Caco-2 (cell line): ENCODE measurements around the gene DAB1. TPM values are rescaled to one million over a fixed set of nuclear protein-coding genes. Genes with fewer than 3 reads are reported as not detected.

Experiments used
- BruUV-seq: library from RNA; stranded (reverse); fragments of 400-500 nt; replicated peaks from 2 replicates; lab custom pipeline; 2021; lab: Mats Ljungman, UMichigan
- CTCF ChIA-PET: fragments of 300-600 bp; sonication (Branson Sonifier 250); formaldehyde crosslinking; loops from one replicate; lab custom pipeline; 2022; ENCODE audit warnings: antibody characterized with exemption; lab: Charles Lee
- POLR2A ChIA-PET: fragments of 300-600 bp; sonication (Branson Sonifier 250); formaldehyde crosslinking; loops from one replicate; lab custom pipeline; 2022; ENCODE audit warnings: antibody characterized with exemption; lab: Charles Lee
- DNase-seq, 2 experiments: peaks; one replicate each; pipeline versions ENCODE4 v3.0.0 to v3.0.0-alpha.2; 2020 to 2022
- H3K27me3 ChIP-seq: replicated peaks from 2 replicates; pipeline ENCODE4 v1.6.0; 2011; ENCODE audit warnings: low read length; ENCODE audit not compliant: control insufficient read depth, insufficient read depth
- H3K36me3 ChIP-seq: 2 replicates; pipeline ENCODE4 v1.5.1; 2011; ENCODE audit warnings: low read length; ENCODE audit not compliant: control insufficient read depth, insufficient read depth
- H3K4me1 ChIP-seq: fragments of 250-450 bp; sonication (Bioruptor Pico); 2 replicates; pipeline ENCODE4 v1.5.1; 2020; ENCODE audit warnings: mild to moderate bottlenecking
- H3K4me3 ChIP-seq: 2 replicates; pipeline ENCODE4 v1.5.1; 2011; ENCODE audit warnings: low read depth, mild to moderate bottlenecking, control low read depth, low read length
- H3K9me3 ChIP-seq: fragments of 250-450 bp; sonication (Bioruptor Pico); 2 replicates; pipeline ENCODE4 v1.5.1; 2020; ENCODE audit warnings: mild to moderate bottlenecking, moderate library complexity
- H3K27ac Mint-ChIP-seq: one replicate; pipeline ENCODE4 v1.8.0; 2022; ENCODE audit warnings: mixed read lengths; ENCODE audit not compliant: unreplicated experiment
- H3K27me3 Mint-ChIP-seq: one replicate; pipeline ENCODE4 v1.8.0; 2022; ENCODE audit warnings: mixed read lengths; ENCODE audit not compliant: insufficient read depth, unreplicated experiment
- H3K36me3 Mint-ChIP-seq: one replicate; pipeline ENCODE4 v1.8.0; 2022; ENCODE audit warnings: mild to moderate bottlenecking, mixed read lengths; ENCODE audit not compliant: insufficient read depth, unreplicated experiment
- H3K4me1 Mint-ChIP-seq: one replicate; pipeline ENCODE4 v1.8.0; 2022; ENCODE audit warnings: low read depth, mixed read lengths; ENCODE audit not compliant: unreplicated experiment
- H3K4me3 Mint-ChIP-seq: one replicate; pipeline ENCODE4 v1.8.0; 2022; ENCODE audit warnings: mild to moderate bottlenecking, moderate library complexity, mixed read lengths; ENCODE audit not compliant: unreplicated experiment
- H3K9me3 Mint-ChIP-seq: one replicate; pipeline ENCODE4 v1.8.0; 2022; ENCODE audit warnings: mixed read lengths; ENCODE audit not compliant: unreplicated experiment
- intact Hi-C: fragments of 100-400 bp; cut with micrococcal nuclease; formaldehyde crosslinking; loops from one replicate; pipeline ENCODE4 v1.10.0; 2022; ENCODE audit not compliant: unreplicated experiment
- total RNA-seq: library from RNA; stranded (reverse); gene quantifications from 2 replicates; pipeline ENCODE4 v1.2.3, GENCODE V29; 2022
- TF ChIP-seq, protein P1 (sequence below), 2 experiments: fragments of 200-600 bp in 1 of 2; IDR thresholded peaks; 1 replicate in 1 of 2; 2 replicates in 1 of 2; pipeline versions ENCODE4 v1.5.1 to v1.8.0; 2011 to 2022; ENCODE audit warnings: antibody characterized with exemption in 1 of 2, control low read depth in 1 of 2, inconsistent platforms in 1 of 2, low read depth in 1 of 2, low read length in 1 of 2, mild to moderate bottlenecking in 1 of 2, moderate library complexity in 1 of 2; ENCODE audit not compliant: insufficient read depth in 1 of 2, severe bottlenecking in 1 of 2, unreplicated experiment in 1 of 2

DAB1 gene
- total RNA-seq, 1 experiment from 2014 or later = 0.32 TPM

DNA sequence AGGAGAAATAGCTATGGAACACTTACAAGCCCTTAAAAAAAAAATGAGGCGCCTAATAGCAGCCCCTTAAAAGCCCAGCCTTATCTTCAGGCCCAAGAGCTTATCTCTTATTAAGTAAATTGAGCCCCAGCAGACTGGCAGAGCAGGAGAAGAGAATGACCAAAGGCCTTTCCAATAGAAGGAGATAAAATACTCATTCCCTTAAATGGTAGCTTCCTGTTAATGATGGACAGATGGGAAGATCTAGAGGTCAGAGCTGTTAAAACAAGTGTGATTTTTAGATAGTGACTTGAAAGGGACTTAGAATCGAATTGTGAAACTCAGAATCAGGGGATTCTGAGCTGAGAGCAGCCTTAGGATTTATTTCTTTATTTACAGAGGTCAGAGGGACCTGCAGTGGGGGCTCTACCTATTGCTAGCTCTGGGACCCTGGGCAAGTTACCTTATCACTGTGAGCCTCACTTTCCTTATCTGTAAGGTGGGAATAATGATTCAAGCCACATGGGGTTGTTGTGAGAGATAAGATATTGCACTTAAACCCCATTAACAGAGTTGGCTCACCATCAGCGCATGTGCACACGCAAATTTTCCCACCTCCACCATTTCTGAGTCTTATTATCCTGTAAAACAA is 356.8 kb downstream of the DAB1 start:
- TF ChIP-seq, protein P1, sequence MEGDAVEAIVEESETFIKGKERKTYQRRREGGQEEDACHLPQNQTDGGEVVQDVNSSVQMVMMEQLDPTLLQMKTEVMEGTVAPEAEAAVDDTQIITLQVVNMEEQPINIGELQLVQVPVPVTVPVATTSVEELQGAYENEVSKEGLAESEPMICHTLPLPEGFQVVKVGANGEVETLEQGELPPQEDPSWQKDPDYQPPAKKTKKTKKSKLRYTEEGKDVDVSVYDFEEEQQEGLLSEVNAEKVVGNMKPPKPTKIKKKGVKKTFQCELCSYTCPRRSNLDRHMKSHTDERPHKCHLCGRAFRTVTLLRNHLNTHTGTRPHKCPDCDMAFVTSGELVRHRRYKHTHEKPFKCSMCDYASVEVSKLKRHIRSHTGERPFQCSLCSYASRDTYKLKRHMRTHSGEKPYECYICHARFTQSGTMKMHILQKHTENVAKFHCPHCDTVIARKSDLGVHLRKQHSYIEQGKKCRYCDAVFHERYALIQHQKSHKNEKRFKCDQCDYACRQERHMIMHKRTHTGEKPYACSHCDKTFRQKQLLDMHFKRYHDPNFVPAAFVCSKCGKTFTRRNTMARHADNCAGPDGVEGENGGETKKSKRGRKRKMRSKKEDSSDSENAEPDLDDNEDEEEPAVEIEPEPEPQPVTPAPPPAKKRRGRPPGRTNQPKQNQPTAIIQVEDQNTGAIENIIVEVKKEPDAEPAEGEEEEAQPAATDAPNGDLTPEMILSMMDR (IDR thresholded peaks at IDR 0.05; ENCODE audit: insufficient read depth in 1 of 2, low read depth in 1 of 2, low read length in 1 of 2, severe bottlenecking in 1 of 2, unreplicated experiment in 1 of 2) = no peak
- DNase-seq = peak; percentile 42 to 68
- Mint-ChIP-seq H3K27ac (no peak overlapping the region), H3K27me3 (no peaks in the 10 kb centered on the region), H3K4me3 (no peak overlapping the region), H3K36me3 (no peaks in the 10 kb centered on the region), H3K4me1 (no peaks in the 10 kb centered on the region), H3K9me3 (no peaks in the 10 kb centered on the region)
- no peaks in the 10 kb centered on the region; the same call in 1 of the 2 replicates for H3K36me3 ChIP-seq
- intact Hi-C loops = loop anchor here (1.0 to 2.0 kb wide), 2 partner anchors 81 to 214 kb away; no protein-coding TSS in a partner anchor
- H3K4me1 ChIP-seq = peaks cover 16% of the 10 kb centered on the region
- POLR2A ChIA-PET = interaction anchor here (0.5 kb wide), 1 partner anchor 249 kb away, joined by 3 read pairs; no protein-coding TSS in a partner anchor
- H3K27me3 ChIP-seq = no peaks in the 10 kb centered on the region
- no peak overlapping the region for H3K4me3 ChIP-seq
- 0 out of 2 replicates have a peak, but pooled peaks cover 3% of the 10 kb centered on the region for H3K9me3 ChIP-seq
- CTCF ChIA-PET = no interaction called here
- no TSS peak for BruUV-seq

DNA sequence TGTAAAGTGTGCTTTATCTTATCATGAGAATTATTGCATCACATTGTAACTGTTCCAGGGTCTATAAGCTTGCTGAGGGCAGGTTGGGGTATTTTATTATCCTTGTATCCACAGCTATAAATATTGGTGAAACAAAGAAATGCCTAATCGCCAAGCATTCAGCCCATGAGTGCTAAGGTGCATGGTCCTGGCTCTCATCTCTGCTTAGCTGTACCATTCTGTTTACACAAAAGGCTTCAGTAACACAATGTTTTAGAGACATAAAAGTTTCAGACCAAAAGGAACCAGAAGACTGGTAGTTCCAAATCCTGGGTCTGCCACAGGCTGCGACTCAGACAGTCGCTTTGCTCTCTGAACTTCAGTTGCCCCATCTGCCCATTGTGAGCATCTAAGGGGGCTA is 358.4 kb downstream of the DAB1 start:
- H3K36me3 ChIP-seq = no peaks in the 10 kb centered on the region; the same call in 1 of the 2 replicates
- Mint-ChIP-seq H3K4me1 (peaks cover 7% of the 10 kb centered on the region), H3K36me3 (no peaks in the 10 kb centered on the region), H3K27ac (no peak overlapping the region), H3K27me3 (no peaks in the 10 kb centered on the region), H3K9me3 (no peaks in the 10 kb centered on the region), H3K4me3 (no peak overlapping the region)
- ChIA-PET CTCF (no interaction called here), POLR2A (interaction anchor here (0.5 kb wide), 1 partner anchor 76 kb away, joined by 3 read pairs; no protein-coding TSS in a partner anchor)
- no peaks in the 10 kb centered on the region for H3K27me3 ChIP-seq
- no peak overlapping the region for H3K4me3 ChIP-seq
- H3K4me1 ChIP-seq = peaks cover 25% of the 10 kb centered on the region
- 0 out of 2 replicates have a peak, but pooled peaks cover 3% of the 10 kb centered on the region for H3K9me3 ChIP-seq
- no TSS peak for BruUV-seq
- DNase-seq = no peak
- intact Hi-C loops = no loop called here
- TF ChIP-seq, protein P1 (IDR thresholded peaks at IDR 0.05; ENCODE audit: insufficient read depth in 1 of 2, low read depth in 1 of 2, low read length in 1 of 2, severe bottlenecking in 1 of 2, unreplicated experiment in 1 of 2) = no peak

DNA sequence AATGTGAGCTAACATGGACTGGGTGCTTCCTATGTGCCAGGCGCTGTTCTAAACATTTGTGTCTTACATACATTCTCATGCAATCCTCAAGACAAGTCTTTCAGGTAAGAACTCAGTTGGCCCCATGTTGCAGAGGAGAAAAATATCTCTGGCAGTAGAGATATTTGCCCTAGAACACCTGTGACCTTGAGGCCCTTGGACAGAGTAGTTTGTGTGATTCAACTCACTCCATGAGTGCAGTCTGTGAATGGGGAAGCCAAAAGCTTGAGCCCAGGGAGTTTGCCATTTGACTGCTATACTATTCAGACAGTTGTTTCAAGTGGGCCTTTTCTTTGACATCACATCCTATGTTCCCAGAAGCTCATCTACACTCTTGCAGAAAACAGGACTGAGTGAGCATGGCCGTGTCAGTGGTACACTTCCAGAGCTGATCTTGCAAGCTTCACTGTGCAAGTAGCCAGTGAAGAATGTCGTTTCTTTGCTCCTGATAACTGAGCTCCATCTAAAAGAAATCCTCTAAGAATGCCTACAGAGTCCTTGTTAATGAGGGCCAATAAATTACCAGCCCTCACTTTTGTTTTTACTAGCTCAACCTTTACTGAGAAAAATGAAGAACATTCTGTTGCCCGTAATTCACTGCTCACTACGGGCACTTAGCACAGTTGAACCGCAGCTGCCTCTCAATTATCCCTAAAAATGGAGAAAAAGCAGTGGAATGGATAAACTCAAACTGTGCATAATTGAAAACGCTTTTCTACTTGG is 359.3 kb downstream of the DAB1 start:
- DNase-seq = no peak
- TF ChIP-seq, protein P1 (IDR thresholded peaks at IDR 0.05; ENCODE audit: insufficient read depth in 1 of 2, low read depth in 1 of 2, low read length in 1 of 2, severe bottlenecking in 1 of 2, unreplicated experiment in 1 of 2) = no peak
- ChIA-PET CTCF (no interaction called here), POLR2A (interaction anchor here (0.5 kb wide), 1 partner anchor 75 kb away, joined by 3 read pairs; no protein-coding TSS in a partner anchor)
- H3K36me3 Mint-ChIP-seq = no peaks in the 10 kb centered on the region
- no peaks in the 10 kb centered on the region for H3K9me3 Mint-ChIP-seq
- H3K27ac Mint-ChIP-seq = no peak overlapping the region
- no TSS peak for BruUV-seq
- no peaks in the 10 kb centered on the region for H3K27me3 Mint-ChIP-seq
- Histone ChIP-seq H3K9me3 (0 out of 2 replicates have a peak, but pooled peaks cover 3% of the 10 kb centered on the region), H3K36me3 (no peaks in the 10 kb centered on the region), H3K4me1 (peaks cover 29% of the 10 kb centered on the region), H3K4me3 (no peak overlapping the region), H3K27me3 (no peaks in the 10 kb centered on the region)
- intact Hi-C loops = no loop called here
- H3K4me3 Mint-ChIP-seq = no peak overlapping the region
- peaks cover 9% of the 10 kb centered on the region for H3K4me1 Mint-ChIP-seq
